GM21576 (cell line): ENCODE measurements around the gene TFAP2C.
"Not testable (repeated sequence)": the region's sequence is repeated elsewhere in the genome, so short reads cannot be mapped to it uniquely, and the experiment has no call there.

ENCODE experiments used
- ATAC-seq: cut with Tn5 transposase; IDR thresholded peaks from one replicate; pipeline ENCODE4 v1.9.1; 2021; ENCODE audit warnings: mild to moderate bottlenecking, moderate library complexity; ENCODE audit not compliant: unreplicated experiment

Gene TFAP2C

GRCh38 chr20:56637576-56637975 is 8.5 kb downstream of the TFAP2C start:
- ATAC-seq = no peak

- ATAC-seq = no peak
Observed at GRCh38 chr20:56646599-56646998, 17.5 kb downstream of the TFAP2C start.

GRCh38 chr20:56653211-56653610 is 24.1 kb downstream of the TFAP2C start:
- no peak for ATAC-seq

GRCh38 chr20:56656632-56657031 is 27.5 kb downstream of the TFAP2C start:
- ATAC-seq = no peak

- no peak for ATAC-seq
Observed at GRCh38 chr20:56657879-56658278, 28.8 kb downstream of the TFAP2C start.

GRCh38 chr20:56658341-56658947 is 29.3 kb downstream of the TFAP2C start:
- not testable (repeated sequence) for ATAC-seq

- no peak for ATAC-seq
Observed at GRCh38 chr20:56663660-56664059, 34.6 kb downstream of the TFAP2C start.

GRCh38 chr20:56664796-56665195 is 35.7 kb downstream of the TFAP2C start:
- no peak for ATAC-seq

GRCh38 chr20:56665806-56666205 is 36.7 kb downstream of the TFAP2C start:
- ATAC-seq = no peak

- no peak for ATAC-seq
Observed at GRCh38 chr20:56673450-56673849, 44.3 kb downstream of the TFAP2C start.

- ATAC-seq = no peak
Observed at GRCh38 chr20:56676001-56676400, 46.9 kb downstream of the TFAP2C start.

GRCh38 chr20:56676679-56677078 is 47.6 kb downstream of the TFAP2C start:
- ATAC-seq = no peak

GRCh38 chr20:56683077-56683865 is 54.2 kb downstream of the TFAP2C start:
- ATAC-seq = no peak

GRCh38 chr20:56685879-56686278 is 56.8 kb downstream of the TFAP2C start:
- no peak for ATAC-seq

- ATAC-seq = no peak
Observed at GRCh38 chr20:56687061-56687460, 58.0 kb downstream of the TFAP2C start.

- ATAC-seq = no peak
Observed at GRCh38 chr20:56688106-56688505, 59.0 kb downstream of the TFAP2C start.
